Fibroblast of peridontal ligament (primary cell): ENCODE measurements around the gene TXNRD1.
"Not testable (repeated sequence)": the region's sequence is repeated elsewhere in the genome, so short reads cannot be mapped to it uniquely, and the experiment has no call there.

Experiments used
- DNase-seq: peaks from one replicate; pipeline ENCODE4 v3.0.0-alpha.2; 2010; ENCODE audit errors: extremely low read depth

TXNRD1 gene

GRCh38 chr12:104215638-104216297, at the start of gene TXNRD1:
TXNRD1 (plus strand) TSS chr12:104215779; CDS start chr12:104215803, 24 bp downstream.
- peak; percentile 65 for DNase-seq

GRCh38 chr12:104165801-104166200, 49.8 kb upstream of the TXNRD1 start:
- no peak for DNase-seq

DNA sequence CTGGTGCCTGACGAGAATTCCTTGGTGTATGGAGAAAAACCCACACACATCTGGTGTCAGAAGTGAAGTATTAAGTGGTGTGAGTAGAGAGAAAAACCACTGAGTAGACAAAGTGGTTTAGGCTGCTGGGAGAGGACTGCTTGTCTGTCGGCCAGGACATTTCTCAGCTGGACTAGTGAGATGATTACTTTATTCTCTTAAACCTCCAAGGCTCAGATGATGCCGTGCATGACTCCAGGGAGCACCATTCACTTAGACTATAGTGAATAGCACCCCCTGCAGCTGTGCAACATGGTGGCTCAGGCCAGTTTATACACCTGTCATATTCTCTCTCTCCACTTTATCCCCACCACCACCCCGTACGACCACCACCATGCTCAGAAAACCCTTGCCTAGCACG, 49.1 kb upstream of the TXNRD1 start:
- peak; percentile 35 for DNase-seq

DNA sequence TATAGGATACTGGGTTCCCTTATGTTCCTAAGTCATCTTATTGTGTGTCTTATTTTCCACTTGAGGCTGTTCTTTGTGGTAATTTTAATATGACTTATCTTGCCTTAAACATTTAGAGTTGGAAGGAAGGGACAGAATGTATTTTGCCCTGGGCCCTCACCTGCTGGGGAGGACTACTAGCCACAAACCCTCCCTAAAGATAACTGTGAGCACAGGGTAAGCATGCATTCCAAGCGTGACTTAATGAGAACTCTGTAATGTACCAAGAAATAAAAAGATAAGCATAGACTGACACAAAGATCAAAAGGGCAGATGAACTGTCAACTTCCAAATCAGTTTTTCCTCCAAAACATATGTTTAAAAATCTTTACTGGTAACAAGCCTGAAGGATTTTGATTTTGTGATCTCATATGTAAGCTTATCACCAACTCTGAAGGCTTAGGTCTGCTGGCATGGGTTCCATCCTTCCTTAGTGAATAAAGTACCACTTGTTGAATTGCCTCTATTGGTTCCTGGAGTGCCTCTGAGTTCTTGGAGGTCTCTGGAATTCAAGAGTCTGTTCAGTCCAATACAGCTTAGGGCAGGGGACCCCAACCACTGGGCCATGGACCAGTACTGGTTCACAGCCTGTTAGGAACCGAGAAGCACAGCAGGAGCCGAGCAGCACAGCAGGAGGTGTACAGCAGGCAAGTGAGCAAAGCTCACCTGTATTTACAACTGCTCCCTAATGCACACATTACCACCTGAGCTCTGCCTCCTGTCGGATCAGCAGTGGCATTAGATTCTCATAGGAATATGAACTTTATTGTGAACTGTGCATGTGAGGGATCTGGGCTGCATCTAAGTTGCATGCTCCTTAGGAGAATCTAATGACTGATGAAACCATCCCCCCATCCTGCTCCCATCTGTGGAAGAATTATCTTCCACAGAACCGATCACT, 47.8 kb upstream of the TXNRD1 start:
- DNase-seq: no peak

GRCh38 chr12:104168596-104168995, 47.0 kb upstream of the TXNRD1 start:
- DNase-seq: no peak

DNA sequence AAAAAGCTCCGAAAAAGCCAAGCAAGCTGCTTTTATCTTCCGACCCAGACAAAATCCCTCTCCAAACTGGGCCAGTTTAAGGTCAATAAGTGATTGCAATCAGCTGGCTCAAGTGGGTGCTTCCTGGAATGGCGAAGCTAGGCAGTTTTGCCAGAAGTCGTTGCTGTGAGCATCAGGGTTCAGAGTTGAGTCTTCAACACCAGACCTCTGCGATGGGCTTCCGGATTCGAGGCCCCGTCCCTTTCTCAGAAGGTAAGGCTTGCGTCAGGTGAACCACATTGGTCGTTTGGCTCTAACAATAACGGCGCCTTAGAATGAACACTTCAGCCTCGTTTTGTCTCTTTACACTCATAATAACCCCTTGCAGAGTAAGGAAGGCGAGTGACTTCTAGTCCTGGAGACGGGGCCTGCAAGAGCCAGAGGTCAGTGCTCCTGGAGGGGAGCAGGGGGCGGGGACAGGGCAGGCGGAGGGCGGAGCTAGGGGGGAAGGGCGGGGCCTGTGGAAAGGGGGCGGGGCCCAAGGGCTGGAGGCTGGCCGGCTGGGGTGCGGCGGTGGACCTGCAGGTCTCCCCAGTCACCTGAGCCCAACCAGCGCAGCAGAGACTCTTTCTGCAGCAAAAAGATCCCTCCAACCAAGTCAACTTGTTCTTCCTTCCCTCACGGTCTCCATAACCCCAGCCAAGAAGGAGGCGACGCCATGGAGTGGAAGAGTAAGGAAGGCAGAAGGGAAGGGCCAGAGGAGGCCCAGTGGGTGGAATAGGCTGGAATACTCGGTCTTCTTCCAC, 43.6 kb upstream of the TXNRD1 start:
- no peak for DNase-seq

GRCh38 chr12:104172570-104172947, 43.0 kb upstream of the TXNRD1 start:
- no peak for DNase-seq

DNA sequence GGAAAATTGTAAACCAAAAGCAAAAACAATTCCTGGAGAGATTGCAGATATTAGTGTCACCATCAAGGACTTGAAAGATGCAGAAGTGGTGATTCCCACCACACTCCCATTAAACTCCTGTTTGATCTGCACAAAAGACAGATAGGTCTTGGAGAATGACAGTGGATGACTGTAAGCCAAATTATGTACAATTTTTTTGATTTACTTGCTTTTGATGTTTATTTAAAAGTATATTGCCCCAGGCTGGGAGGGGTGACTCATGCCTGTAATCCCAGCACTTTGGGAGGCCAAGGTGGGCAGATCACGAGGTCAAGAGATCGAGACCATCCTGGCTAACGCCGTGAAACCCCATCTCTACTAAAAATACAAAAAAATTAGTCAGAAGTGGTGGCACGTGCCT, 41.8 kb upstream of the TXNRD1 start:
- not testable (repeated sequence) for DNase-seq

- no peak for DNase-seq
Measured at GRCh38 chr12:104175726-104176247, 39.8 kb upstream of the TXNRD1 start.

DNA sequence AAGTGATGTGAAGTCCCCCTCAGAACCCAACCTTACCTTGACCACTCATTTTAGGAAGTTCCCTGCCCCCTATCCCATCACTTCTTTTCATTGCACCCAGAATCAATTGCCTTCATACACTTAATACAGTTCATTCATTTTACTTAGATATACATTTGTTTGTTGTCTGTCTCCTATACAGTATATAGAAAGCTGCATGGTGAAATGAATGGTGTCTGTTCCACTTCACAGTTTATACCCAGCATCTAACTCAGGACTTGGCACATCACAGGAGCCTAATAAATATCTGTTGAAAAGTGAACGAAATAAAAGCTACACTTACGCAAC, 38.3 kb upstream of the TXNRD1 start:
- DNase-seq: no peak

GRCh38 chr12:104177663-104178501, 37.7 kb upstream of the TXNRD1 start:
- peak; percentile 96 for DNase-seq

GRCh38 chr12:104180374-104180773, 35.2 kb upstream of the TXNRD1 start:
- peak; percentile 29 for DNase-seq

DNA sequence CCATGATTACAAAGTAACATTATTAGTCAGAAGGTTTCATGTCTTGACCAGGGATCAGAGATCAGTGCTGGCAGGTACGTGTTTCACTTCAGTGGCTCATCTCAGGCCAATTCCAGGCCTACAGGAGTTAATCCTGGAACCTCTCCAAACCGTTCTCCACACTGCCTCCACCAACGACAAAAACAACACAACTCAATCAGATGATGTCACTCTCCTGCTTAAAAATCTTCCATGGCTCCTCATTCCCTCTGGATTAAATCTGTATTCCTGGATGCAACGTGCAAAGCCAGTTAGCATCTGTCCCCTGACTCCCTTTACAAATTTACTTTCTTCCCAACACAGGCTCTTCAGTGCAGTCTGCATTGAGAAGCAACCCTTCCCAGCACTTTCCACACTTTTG, 34.3 kb upstream of the TXNRD1 start:
- DNase-seq: peak; percentile 46

DNA sequence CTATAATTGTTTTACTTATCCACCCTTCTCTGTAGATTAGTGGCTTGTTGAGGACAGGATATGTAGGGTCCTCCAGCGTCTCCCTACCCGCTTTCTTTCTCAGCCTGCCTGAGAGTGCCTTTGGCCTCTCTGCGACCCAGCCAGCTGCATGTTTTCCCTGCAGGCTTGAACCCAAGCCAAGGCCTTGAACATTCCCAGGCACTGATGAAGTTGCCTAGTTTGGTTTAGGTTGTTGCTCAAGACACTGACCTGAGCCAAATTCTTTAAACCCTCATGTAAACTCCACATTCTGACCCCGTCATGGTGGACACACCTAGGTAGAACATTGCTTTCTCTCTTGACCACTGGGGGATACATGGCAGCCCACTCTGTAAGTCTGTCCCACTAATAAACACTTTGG, 33.4 kb upstream of the TXNRD1 start:
- DNase-seq: peak; percentile 97

GRCh38 chr12:104182621-104183378, 32.8 kb upstream of the TXNRD1 start:
- no peak for DNase-seq

DNA sequence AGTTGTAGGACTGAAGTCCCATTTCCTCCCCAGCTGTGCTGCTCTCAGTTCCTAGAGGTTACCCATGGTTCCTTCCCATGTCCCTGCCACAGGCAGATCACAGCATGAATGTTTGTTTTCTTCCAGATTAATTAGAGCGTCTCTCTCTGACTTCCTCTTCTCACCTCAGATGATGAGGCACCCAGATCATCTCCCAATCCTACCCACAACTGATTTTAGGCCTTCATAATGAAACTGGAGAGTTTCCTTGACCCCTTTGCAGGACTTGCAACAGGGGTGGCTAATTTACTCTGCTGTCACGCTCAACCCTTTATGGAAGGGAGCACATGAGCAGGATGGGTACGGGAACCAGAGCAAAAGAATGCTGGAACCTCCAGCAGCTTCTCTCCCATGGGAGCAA, 32.1 kb upstream of the TXNRD1 start:
- no peak for DNase-seq

DNA sequence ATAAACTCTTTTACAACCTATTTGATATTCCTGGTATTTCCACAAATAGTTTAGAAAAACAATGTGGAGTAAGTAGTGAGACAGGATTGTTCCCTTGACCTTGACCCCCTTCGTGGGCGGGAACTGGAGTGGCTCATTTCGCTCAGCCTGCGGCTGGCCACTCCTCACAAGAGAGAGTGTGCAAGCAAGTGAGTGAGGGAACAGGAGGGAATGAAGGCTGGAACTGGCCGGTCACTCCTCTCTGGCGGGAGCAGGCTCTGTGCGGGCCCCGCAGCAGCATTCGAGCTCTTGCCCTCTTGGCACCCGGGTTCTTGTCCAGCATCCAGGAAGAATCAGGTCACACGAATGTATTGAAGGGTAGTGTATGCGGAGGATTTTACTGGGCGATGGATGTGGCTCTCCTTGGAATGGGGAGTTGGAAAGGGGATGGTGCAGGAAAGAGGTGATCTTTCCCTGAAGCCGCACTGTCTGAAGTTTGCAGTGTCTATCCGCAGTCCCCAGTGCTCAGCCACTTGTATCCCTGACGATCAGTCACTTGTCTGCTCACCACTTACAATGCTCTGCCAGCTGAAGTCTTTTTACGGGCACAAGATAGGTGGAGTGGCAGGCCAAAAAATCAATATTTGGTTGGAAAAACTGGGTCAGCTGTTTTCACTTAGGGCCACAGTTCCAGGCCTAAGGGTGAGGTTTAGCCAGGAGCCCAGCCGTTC, 28.0 kb upstream of the TXNRD1 start:
- DNase-seq: no peak

GRCh38 chr12:104188534-104188933, 27.0 kb upstream of the TXNRD1 start:
- DNase-seq: no peak

DNA sequence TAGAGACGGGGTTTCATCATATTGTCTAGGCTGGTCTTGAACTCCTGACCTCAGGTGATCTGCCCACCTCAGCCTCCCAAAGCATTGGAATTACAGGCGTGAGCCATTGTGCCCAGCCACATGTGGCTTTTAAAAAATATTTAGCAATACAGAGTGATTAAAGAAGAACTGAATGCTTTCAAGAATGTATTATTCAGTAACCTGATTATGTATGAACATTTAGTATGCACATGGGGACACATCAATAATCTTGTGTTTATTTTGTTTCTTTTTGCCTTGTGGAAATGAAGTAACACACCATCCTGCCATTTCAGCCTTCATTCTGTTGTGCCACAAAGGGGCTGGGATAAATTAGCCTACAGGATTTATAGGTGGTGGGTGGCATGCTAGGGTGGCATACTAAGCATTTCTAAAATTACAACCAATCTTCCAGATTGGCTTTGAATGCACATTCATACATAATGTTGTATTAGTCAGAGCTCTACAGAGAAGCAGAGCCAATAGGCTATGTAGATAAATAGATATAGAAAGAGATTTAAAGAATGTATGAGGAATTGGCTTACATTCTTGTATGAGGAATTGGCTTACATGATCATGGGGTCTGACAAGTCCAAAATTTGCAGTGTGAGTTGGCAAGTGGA, 25.5 kb upstream of the TXNRD1 start:
- peak; percentile 60 for DNase-seq
